SJSA1 (cell line): Measurements from ENCODE around the gene RAC2. TPM values are rescaled to one million over a fixed set of nuclear protein-coding genes. Genes with fewer than 3 reads are reported as not detected.

Experiments
- DNase-seq, 2 experiments: peaks; one replicate each; pipeline ENCODE4 v3.0.0-alpha.2; 2015 to 2020; ENCODE audit warnings: low spot score in 2 of 2, low read depth in 1 of 2
- H3K27ac ChIP-seq: fragments of 250-450 bp; sonication (Bioruptor Pico); 2 replicates; pipeline ENCODE4 v1.5.1; 2020; ENCODE audit warnings: mild to moderate bottlenecking, moderate library complexity
- H3K27me3 ChIP-seq: fragments of 250-450 bp; sonication (Bioruptor Pico); replicated peaks from 2 replicates; pipeline ENCODE4 v1.5.1; 2020; ENCODE audit warnings: mild to moderate bottlenecking, moderate library complexity
- H3K36me3 ChIP-seq: fragments of 250-450 bp; sonication (Bioruptor Pico); 2 replicates; pipeline ENCODE4 v1.5.1; 2020; ENCODE audit warnings: mild to moderate bottlenecking
- H3K4me1 ChIP-seq: fragments of 250-450 bp; sonication (Bioruptor Pico); replicated peaks from 2 replicates; pipeline ENCODE4 v1.6.1; 2021; ENCODE audit warnings: mild to moderate bottlenecking
- H3K4me3 ChIP-seq: fragments of 250-450 bp; sonication (Bioruptor Pico); 2 replicates; pipeline ENCODE4 v1.5.1; 2020; ENCODE audit warnings: mild to moderate bottlenecking
- H3K9me3 ChIP-seq: fragments of 250-450 bp; sonication (Bioruptor Pico); replicated peaks from 2 replicates; pipeline ENCODE4 v1.5.1; 2020; ENCODE audit warnings: mild to moderate bottlenecking
- total RNA-seq: library from RNA; depleted of rRNA; stranded (reverse); fragments of >200 nt; shearing (Covaris generic); gene quantifications from 2 replicates; pipeline ENCODE4 v1.2.3, GENCODE V29; 2014

Gene RAC2
- total RNA-seq, 1 experiment from 2014 or later = 2.1 TPM

DNA sequence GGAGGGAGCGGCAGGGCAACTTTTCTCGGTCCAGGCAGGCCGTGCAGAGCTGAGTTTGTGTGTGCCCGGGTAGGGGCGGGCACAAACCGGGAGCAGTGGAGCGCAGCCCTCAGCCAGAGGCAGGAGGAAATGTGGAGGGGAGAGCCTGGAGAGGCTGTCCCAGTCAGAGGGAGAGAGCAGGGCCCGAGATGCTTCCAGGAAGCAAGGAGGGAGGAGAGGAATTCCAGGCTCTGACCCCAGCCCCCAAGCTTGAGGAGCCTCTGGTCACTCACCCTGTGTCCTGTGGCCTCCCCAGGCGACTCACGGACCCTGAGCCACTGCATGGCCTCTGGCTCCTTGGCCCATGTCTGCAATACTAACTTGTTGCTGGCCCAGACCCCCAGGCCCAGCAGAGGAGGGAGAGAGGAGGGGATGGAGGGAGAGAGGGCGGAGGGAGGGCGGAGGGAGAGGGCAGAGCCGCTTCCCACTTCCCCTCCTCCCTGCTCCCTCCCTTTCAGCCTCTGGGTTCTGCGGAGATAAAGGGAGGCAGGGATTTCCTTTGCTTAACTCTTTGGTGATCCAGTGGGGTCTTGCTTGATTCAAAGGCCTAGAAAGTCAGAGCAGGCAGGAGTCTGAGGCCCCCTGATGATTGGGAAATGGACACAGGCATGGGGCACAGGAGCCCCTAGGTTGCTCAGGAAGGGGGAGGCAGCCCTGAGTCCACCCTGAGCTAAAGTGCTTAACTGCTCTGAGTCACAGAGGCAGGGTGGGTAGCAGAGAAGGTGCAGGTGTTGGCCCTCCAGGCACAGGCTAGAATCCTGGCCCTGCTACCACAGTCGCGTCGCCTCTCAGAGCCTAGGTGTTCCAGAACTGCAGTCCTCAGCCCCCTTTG, 55.9 kb downstream of the RAC2 start, which contains the start of gene C1QTNF6:
C1QTNF6 (minus strand) TSS at position 357 of the 871 bp plus-strand sequence; CDS start at position 323, 34 bp downstream.
- no peaks in the 10 kb centered on the region for H3K36me3 ChIP-seq

GRCh38 chr22:37187552-37187890, 56.5 kb downstream of the RAC2 start:
- H3K36me3 ChIP-seq = no peaks in the 10 kb centered on the region
- H3K27ac ChIP-seq = peak overlapping the region; percentile 62
- H3K4me3 ChIP-seq = peak overlapping the region; percentile 34
- H3K9me3 ChIP-seq = no peaks in the 10 kb centered on the region
- H3K4me1 ChIP-seq = peaks cover 33% of the 10 kb centered on the region
- no peaks in the 10 kb centered on the region for H3K27me3 ChIP-seq
- DNase-seq = peak in 1 of 2 experiments; percentile 60

More for the DNA sequence above, 55.9 kb downstream of the RAC2 start, which contains the start of gene C1QTNF6:
- Histone ChIP-seq H3K27me3 (no peaks in the 10 kb centered on the region), H3K27ac (peak within 1 kb of the TSS; percentile 62), H3K4me3 (peak within 1 kb of the TSS; percentile 34), H3K4me1 (peaks cover 33% of the 10 kb centered on the region), H3K9me3 (no peaks in the 10 kb centered on the region)
- DNase-seq = peak in 1 of 2 experiments; percentile 65

- DNase-seq = peak in 1 of 2 experiments; percentile 20
- H3K27me3 ChIP-seq = no peaks in the 10 kb centered on the region
- H3K27ac ChIP-seq = peak overlapping the region; percentile 62
- H3K36me3 ChIP-seq = no peaks in the 10 kb centered on the region
- H3K9me3 ChIP-seq = no peaks in the 10 kb centered on the region
- H3K4me1 ChIP-seq = peaks cover 33% of the 10 kb centered on the region
- H3K4me3 ChIP-seq = peak overlapping the region; percentile 34
These were observed 57.0 kb downstream of the RAC2 start for GRCh38 chr22:37186997-37187522.

GRCh38 chr22:37186228-37186996, 57.7 kb downstream of the RAC2 start:
- H3K27me3 ChIP-seq = no peaks in the 10 kb centered on the region
- no peaks in the 10 kb centered on the region for H3K9me3 ChIP-seq
- H3K27ac ChIP-seq = no peak overlapping the region
- H3K4me3 ChIP-seq = no peak overlapping the region
- DNase-seq = peak in 1 of 2 experiments; percentile 52
- H3K4me1 ChIP-seq = peaks cover 33% of the 10 kb centered on the region
- H3K36me3 ChIP-seq = no peaks in the 10 kb centered on the region

- H3K4me1 ChIP-seq = peaks cover 33% of the 10 kb centered on the region
- peak in 1 of 2 experiments; percentile 10 for DNase-seq
- H3K4me3 ChIP-seq = no peak overlapping the region
- no peaks in the 10 kb centered on the region for H3K36me3 ChIP-seq
- no peaks in the 10 kb centered on the region for H3K9me3 ChIP-seq
- no peak overlapping the region for H3K27ac ChIP-seq
- H3K27me3 ChIP-seq = no peaks in the 10 kb centered on the region
These were observed 58.3 kb downstream of the RAC2 start for GRCh38 chr22:37185646-37186227.

- Histone ChIP-seq H3K36me3 (no peaks in the 10 kb centered on the region), H3K4me3 (no peak overlapping the region), H3K27me3 (no peaks in the 10 kb centered on the region), H3K27ac (no peak overlapping the region), H3K4me1 (peaks cover 33% of the 10 kb centered on the region), H3K9me3 (no peaks in the 10 kb centered on the region)
- DNase-seq = no peak
These were observed 59.1 kb downstream of the RAC2 start for GRCh38 chr22:37184816-37185541.

DNA sequence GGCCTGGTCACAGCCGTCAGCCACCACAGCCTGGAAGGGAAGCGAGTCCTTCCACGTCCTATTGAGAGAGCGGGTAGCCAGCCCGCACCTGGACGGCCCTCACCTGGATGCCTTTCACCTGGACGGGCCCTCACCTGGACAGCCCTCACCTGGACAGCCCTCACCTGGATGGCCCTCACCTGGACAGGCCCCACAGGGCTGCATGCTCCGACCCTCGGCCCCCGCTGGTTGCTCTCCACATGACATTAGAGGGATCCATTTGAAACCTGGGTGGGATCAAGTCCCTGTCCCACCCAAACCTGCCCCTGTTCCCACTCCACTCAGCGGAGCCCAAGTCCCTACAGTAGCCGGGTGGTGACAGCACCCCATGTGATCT, 59.7 kb downstream of the RAC2 start:
- no peaks in the 10 kb centered on the region for H3K27me3 ChIP-seq
- H3K27ac ChIP-seq = no peak overlapping the region
- no peak overlapping the region for H3K4me3 ChIP-seq
- H3K4me1 ChIP-seq = peaks cover 31% of the 10 kb centered on the region
- H3K36me3 ChIP-seq = no peaks in the 10 kb centered on the region
- DNase-seq = no peak
- no peaks in the 10 kb centered on the region for H3K9me3 ChIP-seq

- no peak overlapping the region for H3K4me3 ChIP-seq
- H3K27ac ChIP-seq = no peak overlapping the region
- H3K4me1 ChIP-seq = peaks cover 24% of the 10 kb centered on the region
- no peaks in the 10 kb centered on the region for H3K9me3 ChIP-seq
- no peaks in the 10 kb centered on the region for H3K36me3 ChIP-seq
- no peak for DNase-seq
- H3K27me3 ChIP-seq = no peaks in the 10 kb centered on the region
These were observed 60.4 kb downstream of the RAC2 start for GRCh38 chr22:37183432-37184379.

- Histone ChIP-seq H3K4me3 (no peak overlapping the region), H3K27me3 (no peaks in the 10 kb centered on the region), H3K27ac (no peak overlapping the region), H3K4me1 (peaks cover 16% of the 10 kb centered on the region), H3K36me3 (no peaks in the 10 kb centered on the region), H3K9me3 (no peaks in the 10 kb centered on the region)
- DNase-seq = no peak
These were observed 61.2 kb downstream of the RAC2 start for GRCh38 chr22:37182949-37183245.

GRCh38 chr22:37182101-37182948, 61.7 kb downstream of the RAC2 start:
- Histone ChIP-seq H3K27ac (no peak overlapping the region), H3K9me3 (no peaks in the 10 kb centered on the region), H3K4me1 (peaks cover 10% of the 10 kb centered on the region), H3K36me3 (no peaks in the 10 kb centered on the region), H3K27me3 (no peaks in the 10 kb centered on the region), H3K4me3 (no peak overlapping the region)
- DNase-seq = no peak

- no peaks in the 10 kb centered on the region for H3K27me3 ChIP-seq
- DNase-seq = no peak
- no peak overlapping the region for H3K27ac ChIP-seq
- no peak overlapping the region for H3K4me3 ChIP-seq
- H3K9me3 ChIP-seq = no peaks in the 10 kb centered on the region
- H3K36me3 ChIP-seq = no peaks in the 10 kb centered on the region
- H3K4me1 ChIP-seq = peaks cover 6% of the 10 kb centered on the region
These were observed 62.4 kb downstream of the RAC2 start for GRCh38 chr22:37181681-37182080.
